ENCODE data around the gene SRMS. TPM values are rescaled to one million over a fixed set of nuclear protein-coding genes. Genes with fewer than 3 reads are reported as not detected.

Gene SRMS
- total and polyA plus RNA-seq, 2 of the 13 experiments (the other 11 are each of a cell fraction or from before 2014, with no cell fraction given), result not detected

- no peak for TF ChIP-seq CERS6 (CRISPR knock-in tag; IDR thresholded peaks at IDR 0.05)
- 0 out of 2 replicates have a peak, but pooled peaks have one; percentile 11 for TF ChIP-seq ETV5 (CRISPR knock-in tag; IDR thresholded peaks at IDR 0.05; ENCODE audit: borderline replicate concordance)
- TF ChIP-seq AGO2 (optimal IDR thresholded peaks at IDR 0.05; ENCODE audit: low read depth, low read length), result no peak
- no peak for TF ChIP-seq ZNF512 (CRISPR knock-in tag; IDR thresholded peaks at IDR 0.05)
- no peak for TF ChIP-seq THAP11 (CRISPR knock-in tag; IDR thresholded peaks at IDR 0.05)
- TF ChIP-seq ZGPAT (CRISPR knock-in tag; IDR thresholded peaks at IDR 0.05), result peak; percentile 47; the same call in 1 of the 2 replicates
- TF ChIP-seq ZNF343 (CRISPR knock-in tag; IDR thresholded peaks at IDR 0.05), result no peak
- TF ChIP-seq AHR (CRISPR knock-in tag; IDR thresholded peaks at IDR 0.05), result no peak
- no peak; the same call in 1 of the 2 replicates for TF ChIP-seq SMC3 (IDR thresholded peaks at IDR 0.05; ENCODE audit: low read length)
- TF ChIP-seq ZNF329 (CRISPR knock-in tag; IDR thresholded peaks at IDR 0.05; ENCODE audit: low read depth), result no peak
- no peak for TF ChIP-seq ZBTB1 (CRISPR knock-in tag; IDR thresholded peaks at IDR 0.05; ENCODE audit: borderline replicate concordance)
- TF ChIP-seq NFIC (IDR thresholded peaks at IDR 0.05; ENCODE audit: low read length), result no peak
- no peak for TF ChIP-seq PPARG (CRISPR knock-in tag; conservative IDR thresholded peaks at IDR 0.05)
Observed at GRCh38 chr20:63572788-63573646, 25.5 kb upstream of the SRMS start (continued).
